Thyroid gland (tissue), 4 donors: ENCODE data around the gene CIB1. TPM values are rescaled to one million over a fixed set of nuclear protein-coding genes. Genes with fewer than 3 reads are reported as not detected.

ENCODE experiments used
- DNase-seq, 2 donors: peaks; one replicate each; pipeline ENCODE4 v3.0.0-alpha.2; 2019
- H3K27ac ChIP-seq, 3 donors: fragments of 200-600 bp; sonication (generic); 1 replicate in 2 of 3; 2 replicates in 1 of 3; pipeline ENCODE4 v1.5.1; 2016 to 2019; ENCODE audit warnings: mild to moderate bottlenecking in 1 of 3, moderate library complexity in 1 of 3
- H3K27me3 ChIP-seq: fragments of 200-600 bp; sonication (generic); one replicate; pipeline ENCODE4 v1.5.1; 2019
- H3K36me3 ChIP-seq, 2 donors: fragments of 200-600 bp; sonication (generic); one replicate each; pipeline ENCODE4 v1.5.1; 2016 to 2019
- H3K4me1 ChIP-seq, 2 donors: fragments of 200-600 bp; sonication (generic); one replicate each; pipeline ENCODE4 v1.5.1; 2017 to 2019
- H3K4me3 ChIP-seq, 3 donors: fragments of 200-600 bp; sonication (generic); replicated peaks in 1 of 3; 1 replicate in 2 of 3; 2 replicates in 1 of 3; pipeline ENCODE4 v1.5.1; 2016; ENCODE audit warnings: mild to moderate bottlenecking in 1 of 3
- H3K9me3 ChIP-seq: fragments of 200-600 bp; sonication (generic); one replicate; pipeline ENCODE4 v1.5.1; 2017
- POLR2A ChIP-seq, 2 donors: fragments of 450-650 bp; IDR thresholded peaks; one replicate each; pipeline ENCODE4 v1.6.1; 2017; ENCODE audit warnings: antibody characterized with exemption in 2 of 2, mild to moderate bottlenecking in 2 of 2, moderate library complexity in 1 of 2
- WGBS, 2 donors: methylation state at CpG; one replicate each; pipeline ENCODE4 v1.1.5; 2017; 5-methylcytosine and 5-hydroxymethylcytosine counted together
- intact Hi-C: fragments of 100-400 bp; cut with DNase I; formaldehyde crosslinking; loops from one replicate; pipeline ENCODE4 v1.15.1; 2023
- total RNA-seq, 4 donors: library from RNA; depleted of rRNA; stranded (reverse); fragments of >200 nt; gene quantifications; one replicate each; pipeline ENCODE4 v1.2.3, GENCODE V29; 2016
- TF ChIP-seq, protein P1 (sequence below), 6 experiments: fragments of 200-600 bp in 3 of 6; fragments of 450-650 bp in 3 of 6; sonication (generic) in 3 of 6; IDR thresholded peaks; one replicate each; pipeline ENCODE4 v1.5.1; 2016 to 2019; ENCODE audit warnings: antibody characterized with exemption in 6 of 6, mild to moderate bottlenecking in 2 of 6, inconsistent platforms in 1 of 6, moderate library complexity in 1 of 6

Gene CIB1
- total RNA-seq, 4 donors from 2014 or later: 24.3 to 90.0 (median 30.8) TPM

GRCh38 chr15:90232196-90232595, 1.5 kb downstream of the CIB1 start:
- 49 to 50% methylated on average over 13 of the region's 13 CpGs for WGBS, 2 donors

GRCh38 chr15:90231028-90232017, 2.4 kb downstream of the CIB1 start:
- no peaks in the 10 kb centered on the region for H3K27me3 ChIP-seq
- H3K36me3 ChIP-seq: peaks cover 39 to 47% of the 10 kb centered on the region in 2 donors
- no peak overlapping the region for H3K4me3 ChIP-seq
- TF ChIP-seq, protein P1, sequence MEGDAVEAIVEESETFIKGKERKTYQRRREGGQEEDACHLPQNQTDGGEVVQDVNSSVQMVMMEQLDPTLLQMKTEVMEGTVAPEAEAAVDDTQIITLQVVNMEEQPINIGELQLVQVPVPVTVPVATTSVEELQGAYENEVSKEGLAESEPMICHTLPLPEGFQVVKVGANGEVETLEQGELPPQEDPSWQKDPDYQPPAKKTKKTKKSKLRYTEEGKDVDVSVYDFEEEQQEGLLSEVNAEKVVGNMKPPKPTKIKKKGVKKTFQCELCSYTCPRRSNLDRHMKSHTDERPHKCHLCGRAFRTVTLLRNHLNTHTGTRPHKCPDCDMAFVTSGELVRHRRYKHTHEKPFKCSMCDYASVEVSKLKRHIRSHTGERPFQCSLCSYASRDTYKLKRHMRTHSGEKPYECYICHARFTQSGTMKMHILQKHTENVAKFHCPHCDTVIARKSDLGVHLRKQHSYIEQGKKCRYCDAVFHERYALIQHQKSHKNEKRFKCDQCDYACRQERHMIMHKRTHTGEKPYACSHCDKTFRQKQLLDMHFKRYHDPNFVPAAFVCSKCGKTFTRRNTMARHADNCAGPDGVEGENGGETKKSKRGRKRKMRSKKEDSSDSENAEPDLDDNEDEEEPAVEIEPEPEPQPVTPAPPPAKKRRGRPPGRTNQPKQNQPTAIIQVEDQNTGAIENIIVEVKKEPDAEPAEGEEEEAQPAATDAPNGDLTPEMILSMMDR (IDR thresholded peaks at IDR 0.05): no peak
- no peak for TF ChIP-seq POLR2A (IDR thresholded peaks at IDR 0.05)
- H3K27ac ChIP-seq: peak overlapping the region; percentile 42 to 52 (median 43)
- WGBS, 2 donors: 65 to 83% methylated on average over 19 to 27 of the region's 27 CpGs
- no peaks in the 10 kb centered on the region for H3K9me3 ChIP-seq
- intact Hi-C loops: no loop called here
- DNase-seq: peak; percentile 12 to 13
- peaks cover 20 to 25% of the 10 kb centered on the region in 2 donors for H3K4me1 ChIP-seq

More at GRCh38 chr15:90232196-90232595, 1.5 kb downstream of the CIB1 start:
- peak overlapping the region in 1 of 3 donors; percentile 66 for H3K4me3 ChIP-seq
- DNase-seq: peak; percentile 62 to 69
- H3K9me3 ChIP-seq: no peaks in the 10 kb centered on the region
- intact Hi-C loops: no loop called here
- H3K36me3 ChIP-seq: peaks cover 36 to 42% of the 10 kb centered on the region in 2 donors
- H3K27me3 ChIP-seq: no peaks in the 10 kb centered on the region
- H3K27ac ChIP-seq: peak overlapping the region; percentile 42 to 52 (median 43)
- no peak for TF ChIP-seq POLR2A (IDR thresholded peaks at IDR 0.05)
- TF ChIP-seq, protein P1 (IDR thresholded peaks at IDR 0.05): no peak
- peaks cover 20 to 25% of the 10 kb centered on the region in 2 donors for H3K4me1 ChIP-seq

DNA sequence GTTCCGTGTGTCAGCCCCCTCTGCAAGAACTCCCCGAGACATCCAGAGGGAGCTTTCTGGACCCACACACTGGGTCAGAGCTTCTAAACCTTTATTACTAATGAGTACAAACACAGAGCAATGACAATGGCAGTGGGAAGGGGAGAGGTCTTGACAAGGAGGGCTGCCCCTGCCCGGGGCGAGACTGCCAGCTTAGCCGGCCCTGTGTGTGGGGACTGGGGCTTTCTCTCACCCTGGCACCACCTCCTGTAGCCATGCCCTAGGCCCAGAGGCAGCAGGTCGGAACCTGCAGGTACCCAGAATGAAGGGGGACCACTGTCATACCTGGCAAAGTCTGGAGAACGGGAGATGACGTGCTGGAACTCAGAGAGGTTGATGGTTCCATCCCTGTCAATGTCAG, 3.1 kb downstream of the CIB1 start:
- Histone ChIP-seq H3K4me1 (peaks cover 20 to 25% of the 10 kb centered on the region in 2 donors), H3K4me3 (no peak overlapping the region), H3K27me3 (no peaks in the 10 kb centered on the region), H3K27ac (peak overlapping the region in 2 of 3 donors; percentile 42 to 43), H3K36me3 (peaks cover 42 to 49% of the 10 kb centered on the region in 2 donors), H3K9me3 (no peaks in the 10 kb centered on the region)
- TF ChIP-seq POLR2A (IDR thresholded peaks at IDR 0.05): no peak
- TF ChIP-seq, protein P1 (IDR thresholded peaks at IDR 0.05): no peak
- 83 to 91% methylated on average over 7 of the region's 8 CpGs for WGBS, 2 donors
- intact Hi-C loops: no loop called here
- no peak for DNase-seq

DNA sequence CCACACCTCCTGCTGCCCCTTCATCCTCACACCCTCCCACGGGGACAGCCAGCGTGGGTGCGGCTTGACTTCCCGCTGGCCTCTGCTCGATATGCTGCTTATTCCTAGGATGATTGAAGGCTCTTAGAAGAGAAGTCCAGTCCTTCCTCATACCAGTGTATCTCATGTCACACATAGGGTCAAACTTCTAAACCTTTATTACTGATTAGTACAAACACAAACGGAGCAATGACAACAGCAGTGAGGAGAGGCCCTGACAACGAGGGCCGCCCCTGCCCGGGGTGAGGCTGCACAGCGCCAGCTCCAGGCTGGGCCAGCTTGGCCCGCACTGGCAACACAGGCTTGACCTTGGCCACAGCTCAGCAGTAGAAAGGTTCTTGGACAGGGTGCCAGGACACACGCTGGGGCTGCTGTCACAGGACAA, 3.7 kb downstream of the CIB1 start:
- TF ChIP-seq, protein P1 (IDR thresholded peaks at IDR 0.05): no peak
- TF ChIP-seq POLR2A (IDR thresholded peaks at IDR 0.05): no peak
- Histone ChIP-seq H3K4me1 (peaks cover 20 to 23% of the 10 kb centered on the region in 2 donors), H3K27ac (peak overlapping the region in 1 of 3 donors; percentile 33), H3K9me3 (no peaks in the 10 kb centered on the region), H3K4me3 (no peak overlapping the region), H3K27me3 (no peaks in the 10 kb centered on the region), H3K36me3 (peaks cover 48 to 54% of the 10 kb centered on the region in 2 donors)
- peak in 1 of 2 donors; percentile 15 for DNase-seq
- WGBS, 2 donors: 63 to 68% methylated on average over 12 of the region's 12 CpGs
- intact Hi-C loops: no loop called here

GRCh38 chr15:90228960-90229359, 4.8 kb downstream of the CIB1 start:
- no peak overlapping the region for H3K27ac ChIP-seq
- no peak for DNase-seq
- H3K36me3 ChIP-seq: peaks cover 59 to 66% of the 10 kb centered on the region in 2 donors
- intact Hi-C loops: no loop called here
- no peaks in the 10 kb centered on the region for H3K9me3 ChIP-seq
- TF ChIP-seq POLR2A (IDR thresholded peaks at IDR 0.05): no peak
- TF ChIP-seq, protein P1 (IDR thresholded peaks at IDR 0.05): no peak
- WGBS, 2 donors: 85 to 94% methylated on average over 6 to 15 of the region's 15 CpGs
- H3K4me3 ChIP-seq: no peak overlapping the region
- no peaks in the 10 kb centered on the region for H3K27me3 ChIP-seq
- peaks cover 16% of the 10 kb centered on the region in 2 donors for H3K4me1 ChIP-seq
